HepG2 (cell line): ENCODE results near the gene SP9. TPM values are rescaled to one million over a fixed set of nuclear protein-coding genes. Genes with fewer than 3 reads are reported as not detected.

Experiments used
- BCLAF1 ChIP-seq: fragments of 450-650 bp; IDR thresholded peaks from 2 replicates; pipeline ENCODE4 v1.6.1; 2017; ENCODE audit warnings: mild to moderate bottlenecking
- GLI4 ChIP-seq: sonication (generic); formaldehyde crosslinking; IDR thresholded peaks from 2 replicates; pipeline ENCODE4 v1.5.1; 2020; ENCODE audit warnings: missing genetic modification reagents, mild to moderate bottlenecking, moderate library complexity, borderline replicate concordance
- HNF1B ChIP-seq: sonication (generic); formaldehyde crosslinking; IDR thresholded peaks from 2 replicates; pipeline ENCODE4 v1.5.1; 2020; ENCODE audit warnings: mild to moderate bottlenecking, moderate library complexity, missing genetic modification reagents
- JDP2 ChIP-seq: sonication (generic); formaldehyde crosslinking; IDR thresholded peaks from 2 replicates; pipeline ENCODE4 v1.8.1; 2022; ENCODE audit warnings: missing genetic modification reagents, borderline replicate concordance
- KDM5B ChIP-seq: sonication (generic); formaldehyde crosslinking; IDR thresholded peaks from 2 replicates; pipeline ENCODE4 v1.4.0; 2020; ENCODE audit warnings: missing genetic modification reagents, mild to moderate bottlenecking, borderline replicate concordance
- NFYC ChIP-seq: IDR thresholded peaks from 2 replicates; pipeline ENCODE4 v1.6.1; 2016; ENCODE audit warnings: missing genetic modification reagents, missing compliant biosample characterization
- PLRG1 ChIP-seq: fragments of 450-650 bp; conservative IDR thresholded peaks from 2 replicates; pipeline ENCODE4 v1.6.1; 2016
- SIN3B ChIP-seq: fragments of 150-350 bp; IDR thresholded peaks from 2 replicates; pipeline ENCODE4 v1.6.1; 2014; ENCODE audit warnings: low read length
- STAT6 ChIP-seq: sonication (generic); formaldehyde crosslinking; IDR thresholded peaks from 2 replicates; pipeline ENCODE4 v1.4.0; 2020; ENCODE audit warnings: missing genetic modification reagents, mild to moderate bottlenecking, borderline replicate concordance
- TBP ChIP-seq: sonication (generic); formaldehyde crosslinking; IDR thresholded peaks from 2 replicates; pipeline ENCODE4 v1.5.0; 2020; ENCODE audit warnings: missing genetic modification reagents
- U2AF1 ChIP-seq: fragments of 200-400 bp; formaldehyde crosslinking; optimal IDR thresholded peaks from 2 replicates; pipeline ENCODE3; 2017; ENCODE audit warnings: mild to moderate bottlenecking, low read depth, low read length
- ZNF17 ChIP-seq: sonication (generic); formaldehyde crosslinking; IDR thresholded peaks from 2 replicates; pipeline ENCODE4 v1.5.0; 2020; ENCODE audit warnings: mild to moderate bottlenecking, missing genetic modification reagents
- ZNF569 ChIP-seq: sonication (generic); formaldehyde crosslinking; IDR thresholded peaks from 2 replicates; pipeline ENCODE4 v1.5.0; 2020; ENCODE audit warnings: mild to moderate bottlenecking, missing genetic modification reagents, moderate library complexity, borderline replicate concordance
- ZSCAN12 ChIP-seq: sonication (generic); formaldehyde crosslinking; IDR thresholded peaks from 2 replicates; pipeline ENCODE4 v1.9.0; 2021; ENCODE audit warnings: mild to moderate bottlenecking, missing genetic modification reagents
- ZSCAN29 ChIP-seq: sonication (generic); formaldehyde crosslinking; conservative IDR thresholded peaks from 2 replicates; pipeline ENCODE4 v1.4.0; 2020; ENCODE audit warnings: mild to moderate bottlenecking, missing genetic modification reagents
- polyA plus RNA-seq, 8 experiments: library from polyadenylated mRNA; depleted of rRNA in 3 of 8; stranded (reverse) in 7 of 8; unstranded in 1 of 8; fragments of >200 nt; fragmentation: Illumina TruSeq in 4 of 8; extraction: Trizol in 4 of 8; gene quantifications; 2 replicates each; pipeline versions ENCODE4 v1.2.1 to v1.2.3, GENCODE V29; 2011 to 2016; ENCODE audit warnings: low read depth in 4 of 8, missing spikeins in 1 of 8, mixed read lengths in 1 of 8; ENCODE audit not compliant: insufficient read depth in 1 of 8
- total RNA-seq, 5 experiments: library from RNA; depleted of rRNA; stranded (reverse); fragments of >200 nt; fragmentation: Illumina TruSeq; extraction: Trizol; gene quantifications; 2 replicates each; pipeline ENCODE4 v1.2.3, GENCODE V29; 2016; ENCODE audit warnings: low read depth in 1 of 5
- TF ChIP-seq, protein P1 (sequence below): sonication (generic); formaldehyde crosslinking; conservative IDR thresholded peaks from 2 replicates; pipeline ENCODE4 v1.4.0; 2020; ENCODE audit warnings: missing genetic modification reagents
- TF ChIP-seq, protein P2 (sequence below): sonication (generic); formaldehyde crosslinking; conservative IDR thresholded peaks from 2 replicates; pipeline ENCODE4 v1.4.0; 2020; ENCODE audit warnings: missing genetic modification reagents
- TF ChIP-seq, protein P3 (sequence below): sonication (generic); formaldehyde crosslinking; IDR thresholded peaks from 2 replicates; pipeline ENCODE4 v1.8.0; 2022; ENCODE audit warnings: missing genetic modification reagents, low read depth, mild to moderate bottlenecking, borderline replicate concordance

The SP9 gene
- total and polyA plus RNA-seq, 2 of the 13 experiments (the other 11 are each of a cell fraction or from before 2014, with no cell fraction given): not detected

DNA sequence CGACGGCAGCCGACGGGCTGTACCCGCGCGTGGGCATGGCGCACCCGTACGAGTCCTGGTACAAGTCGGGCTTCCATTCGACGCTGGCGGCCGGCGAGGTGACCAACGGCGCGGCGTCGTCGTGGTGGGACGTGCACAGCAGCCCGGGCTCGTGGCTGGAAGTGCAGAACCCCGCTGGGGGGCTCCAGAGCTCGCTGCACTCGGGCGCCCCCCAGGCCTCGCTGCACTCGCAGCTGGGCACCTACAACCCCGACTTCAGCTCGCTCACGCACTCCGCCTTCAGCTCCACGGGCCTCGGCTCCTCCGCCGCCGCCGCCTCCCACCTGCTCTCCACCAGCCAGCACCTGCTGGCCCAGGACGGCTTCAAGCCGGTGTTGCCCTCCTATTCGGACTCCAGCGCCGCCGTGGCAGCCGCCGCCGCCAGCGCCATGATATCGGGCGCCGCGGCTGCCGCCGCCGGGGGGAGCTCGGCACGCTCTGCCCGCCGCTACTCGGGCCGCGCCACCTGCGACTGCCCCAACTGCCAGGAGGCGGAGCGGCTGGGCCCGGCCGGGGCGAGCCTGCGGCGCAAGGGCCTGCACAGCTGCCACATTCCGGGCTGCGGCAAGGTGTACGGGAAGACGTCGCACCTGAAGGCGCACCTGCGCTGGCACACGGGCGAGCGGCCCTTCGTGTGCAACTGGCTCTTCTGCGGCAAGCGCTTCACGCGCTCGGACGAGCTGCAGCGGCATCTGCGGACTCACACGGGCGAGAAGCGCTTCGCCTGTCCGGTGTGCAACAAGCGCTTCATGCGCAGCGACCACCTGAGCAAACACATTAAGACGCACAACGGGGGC, 2.0 kb downstream of the SP9 start (continued):
- no peak for TF ChIP-seq STAT6 (CRISPR knock-in tag)
- TF ChIP-seq ZSCAN12 (CRISPR knock-in tag): no peak
- TF ChIP-seq, protein P1, sequence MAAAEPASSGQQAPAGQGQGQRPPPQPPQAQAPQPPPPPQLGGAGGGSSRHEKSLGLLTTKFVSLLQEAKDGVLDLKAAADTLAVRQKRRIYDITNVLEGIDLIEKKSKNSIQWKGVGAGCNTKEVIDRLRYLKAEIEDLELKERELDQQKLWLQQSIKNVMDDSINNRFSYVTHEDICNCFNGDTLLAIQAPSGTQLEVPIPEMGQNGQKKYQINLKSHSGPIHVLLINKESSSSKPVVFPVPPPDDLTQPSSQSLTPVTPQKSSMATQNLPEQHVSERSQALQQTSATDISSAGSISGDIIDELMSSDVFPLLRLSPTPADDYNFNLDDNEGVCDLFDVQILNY: 0 out of 2 replicates have a peak, but pooled peaks have one; percentile 35
- TF ChIP-seq HNF1B (CRISPR knock-in tag): no peak
- TF ChIP-seq ZNF17 (CRISPR knock-in tag): no peak
- peak; percentile 94 for TF ChIP-seq KDM5B
- TF ChIP-seq GLI4: no peak
- no peak; the same call in 1 of the 2 replicates for TF ChIP-seq JDP2 (CRISPR knock-in tag)
- no peak for TF ChIP-seq ZSCAN29 (CRISPR knock-in tag)
- TF ChIP-seq PLRG1: no peak
- TF ChIP-seq BCLAF1: no peak
- TF ChIP-seq NFYC (CRISPR knock-in tag): no peak
- TF ChIP-seq, protein P2, sequence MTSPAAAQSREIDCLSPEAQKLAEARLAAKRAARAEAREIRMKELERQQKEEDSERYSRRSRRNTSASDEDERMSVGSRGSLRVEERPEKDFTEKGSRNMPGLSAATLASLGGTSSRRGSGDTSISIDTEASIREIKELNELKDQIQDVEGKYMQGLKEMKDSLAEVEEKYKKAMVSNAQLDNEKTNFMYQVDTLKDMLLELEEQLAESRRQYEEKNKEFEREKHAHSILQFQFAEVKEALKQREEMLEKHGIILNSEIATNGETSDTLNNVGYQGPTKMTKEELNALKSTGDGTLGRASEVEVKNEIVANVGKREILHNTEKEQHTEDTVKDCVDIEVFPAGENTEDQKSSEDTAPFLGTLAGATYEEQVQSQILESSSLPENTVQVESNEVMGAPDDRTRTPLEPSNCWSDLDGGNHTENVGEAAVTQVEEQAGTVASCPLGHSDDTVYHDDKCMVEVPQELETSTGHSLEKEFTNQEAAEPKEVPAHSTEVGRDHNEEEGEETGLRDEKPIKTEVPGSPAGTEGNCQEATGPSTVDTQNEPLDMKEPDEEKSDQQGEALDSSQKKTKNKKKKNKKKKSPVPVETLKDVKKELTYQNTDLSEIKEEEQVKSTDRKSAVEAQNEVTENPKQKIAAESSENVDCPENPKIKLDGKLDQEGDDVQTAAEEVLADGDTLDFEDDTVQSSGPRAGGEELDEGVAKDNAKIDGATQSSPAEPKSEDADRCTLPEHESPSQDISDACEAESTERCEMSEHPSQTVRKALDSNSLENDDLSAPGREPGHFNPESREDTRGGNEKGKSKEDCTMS: no peak
- TF ChIP-seq, protein P3, sequence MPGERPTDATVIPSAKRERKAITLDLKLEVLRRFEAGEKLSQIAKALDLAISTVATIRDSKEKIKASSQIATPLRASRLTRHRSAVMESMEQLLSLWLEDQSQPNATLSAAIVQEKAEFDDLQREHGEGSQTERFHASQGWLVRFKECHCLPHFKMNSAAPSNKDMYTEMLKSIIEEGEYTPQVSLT (CRISPR knock-in tag): no peak
- TF ChIP-seq ZNF569 (CRISPR knock-in tag): no peak
- no peak for TF ChIP-seq U2AF1
- TF ChIP-seq TBP (CRISPR knock-in tag): no peak
- no peak for TF ChIP-seq SIN3B
